Trophoblast cell (in vitro differentiated cells and primary cell): ENCODE results near the gene USP21.

Experiments used
- DNase-seq, 2 donors: peaks; one replicate each; pipeline ENCODE4 v3.0.0-alpha.2; 2016
- H2AFZ ChIP-seq: 2 replicates; pipeline ENCODE4 v1.6.1; 2013; ENCODE audit warnings: low read length, moderate library complexity, mild to moderate bottlenecking; ENCODE audit not compliant: insufficient read depth, poor library complexity
- H2AK5ac ChIP-seq: 2 replicates; pipeline ENCODE4 v1.6.1; 2013; ENCODE audit warnings: mild to moderate bottlenecking, low read length
- H2BK120ac ChIP-seq: 2 replicates; pipeline ENCODE4 v1.6.1; 2013; ENCODE audit warnings: low read length, mild to moderate bottlenecking, moderate library complexity; ENCODE audit not compliant: insufficient read depth, poor library complexity
- H2BK12ac ChIP-seq: 2 replicates; pipeline ENCODE4 v1.6.1; 2013; ENCODE audit warnings: mild to moderate bottlenecking, low read length, moderate library complexity
- H2BK5ac ChIP-seq: 2 replicates; pipeline ENCODE4 v1.6.1; 2013; ENCODE audit warnings: low read length, low read depth, moderate library complexity, mild to moderate bottlenecking; ENCODE audit not compliant: poor library complexity
- H3K14ac ChIP-seq: 2 replicates; pipeline ENCODE4 v1.6.1; 2013; ENCODE audit warnings: mild to moderate bottlenecking, low read length
- H3K18ac ChIP-seq: 2 replicates; pipeline ENCODE4 v1.6.1; 2013; ENCODE audit warnings: mild to moderate bottlenecking, low read length
- H3K23ac ChIP-seq: 2 replicates; pipeline ENCODE4 v1.6.1; 2013; ENCODE audit warnings: low read length
- H3K27ac ChIP-seq: 2 replicates; pipeline ENCODE4 v1.5.1; 2013; ENCODE audit warnings: low read depth, mild to moderate bottlenecking, inconsistent platforms, low read length, moderate library complexity
- H3K27me3 ChIP-seq: 2 replicates; pipeline ENCODE4 v1.6.1; 2013; ENCODE audit warnings: inconsistent platforms, mild to moderate bottlenecking, low read length, moderate library complexity; ENCODE audit not compliant: insufficient read depth
- H3K36me3 ChIP-seq, 2 experiments: 1 replicate in 1 of 2; 2 replicates in 1 of 2; pipeline ENCODE4 v1.6.1; 2013; ENCODE audit warnings: low read length in 2 of 2, mild to moderate bottlenecking in 2 of 2, moderate library complexity in 1 of 2; ENCODE audit not compliant: insufficient read depth in 2 of 2, control insufficient read depth in 1 of 2
- H3K4ac ChIP-seq: 2 replicates; pipeline ENCODE4 v1.6.1; 2013; ENCODE audit warnings: low read depth, mild to moderate bottlenecking, low read length, moderate library complexity
- H3K4me1 ChIP-seq, 2 experiments: 1 replicate in 1 of 2; 2 replicates in 1 of 2; pipeline ENCODE4 v1.6.1; 2013; ENCODE audit warnings: low read length in 2 of 2, mild to moderate bottlenecking in 2 of 2, moderate library complexity in 1 of 2; ENCODE audit not compliant: insufficient read depth in 2 of 2, control insufficient read depth in 1 of 2
- H3K4me2 ChIP-seq: 2 replicates; pipeline ENCODE4 v1.6.1; 2013; ENCODE audit warnings: inconsistent platforms, mild to moderate bottlenecking, low read length, moderate library complexity
- H3K4me3 ChIP-seq: 2 replicates; pipeline ENCODE4 v1.5.1; 2013; ENCODE audit warnings: mild to moderate bottlenecking, low read depth, low read length, inconsistent platforms
- H3K79me1 ChIP-seq: one replicate; pipeline ENCODE4 v1.6.1; 2013; ENCODE audit warnings: low read length
- H3K79me2 ChIP-seq: 2 replicates; pipeline ENCODE4 v1.6.1; 2013; ENCODE audit warnings: low read length, mild to moderate bottlenecking; ENCODE audit not compliant: control insufficient read depth, insufficient read depth, poor library complexity
- H3K9ac ChIP-seq: 2 replicates; pipeline ENCODE4 v1.6.1; 2013; ENCODE audit warnings: mild to moderate bottlenecking, low read length
- H3K9me3 ChIP-seq: 2 replicates; pipeline ENCODE4 v1.6.1; 2013; ENCODE audit warnings: low read depth, mild to moderate bottlenecking, control low read depth, inconsistent platforms, low read length; ENCODE audit not compliant: insufficient read depth
- H4K12ac ChIP-seq: 2 replicates; pipeline ENCODE4 v1.6.1; 2013; ENCODE audit warnings: low read depth, mild to moderate bottlenecking, low read length, moderate library complexity
- H4K8ac ChIP-seq: 2 replicates; pipeline ENCODE4 v1.6.1; 2013; ENCODE audit warnings: low read depth, mild to moderate bottlenecking, low read length, moderate library complexity
- H4K91ac ChIP-seq: one replicate; pipeline ENCODE4 v1.6.1; 2013; ENCODE audit warnings: low read depth, mild to moderate bottlenecking, low read length, moderate library complexity
- WGBS: extraction: QIAGEN DNeasy Blood & Tissue Kit; methylation state at CpG from one replicate; pipeline ENCODE4 v1.1.7; 2013; ENCODE audit warnings: missing lambda C conversion rate; ENCODE audit not compliant: insufficient read length, insufficient coverage; ENCODE audit errors: extremely low coverage; 5-methylcytosine and 5-hydroxymethylcytosine counted together

The USP21 gene

DNA sequence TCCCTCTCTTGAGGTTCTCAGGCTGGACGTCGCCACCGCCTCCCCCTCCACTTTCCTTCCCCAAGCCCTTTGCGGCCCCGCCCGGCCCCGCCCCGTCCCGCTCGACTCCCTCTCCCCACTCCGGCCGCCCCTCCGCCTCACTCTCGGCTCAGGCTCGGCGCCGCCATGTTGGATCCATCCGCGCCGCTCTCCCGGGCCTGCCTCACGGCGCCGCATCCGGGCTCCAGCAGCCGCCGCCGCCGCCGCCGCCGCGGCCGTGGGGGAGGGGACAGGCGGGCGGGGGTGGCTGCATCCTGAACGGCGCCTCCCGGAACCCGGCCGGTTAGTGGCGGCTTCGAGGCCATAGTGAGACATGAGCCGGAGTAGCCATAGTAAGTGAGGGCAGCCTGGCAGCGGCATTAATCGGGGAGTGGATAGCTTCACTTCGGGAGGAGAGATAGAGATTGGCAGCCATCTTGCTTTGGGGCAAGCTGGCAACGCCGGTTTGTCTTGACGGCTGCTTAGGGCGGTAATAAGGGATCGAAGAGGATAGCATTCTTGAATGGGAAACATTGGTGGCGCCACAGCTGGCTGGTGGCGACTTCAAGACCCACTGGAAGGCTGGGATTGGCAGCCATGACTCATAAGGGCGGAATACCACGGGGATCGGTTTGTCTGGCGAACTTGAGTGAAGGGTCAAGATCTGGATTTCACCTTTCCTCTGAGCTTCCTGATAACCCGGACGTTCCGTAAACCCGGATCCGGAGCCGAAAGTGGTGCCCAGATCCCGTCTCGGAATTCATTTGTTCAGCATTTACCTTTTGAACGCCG is 26.7 kb upstream of the USP21 start, which contains the start of gene DEDD:
TSS of gene DEDD (minus strand) at position 258 of the 810 bp plus-strand sequence. CDS start 8,205 bp downstream, outside the sequence.
- Histone ChIP-seq H2BK12ac (peak within 1 kb of the TSS; percentile 88), H3K4me1 (peaks cover 19 to 30% of the 10 kb centered on the region in 2 experiments), H3K4me2 (peak within 1 kb of the TSS; percentile 81), H3K9ac (peak within 1 kb of the TSS; percentile 94), H3K4ac (peak within 1 kb of the TSS; percentile 93), H4K12ac (peak within 1 kb of the TSS; percentile 93), H3K14ac (peak within 1 kb of the TSS; percentile 99), H2AK5ac (peak within 1 kb of the TSS; percentile 96), H4K91ac (peak within 1 kb of the TSS; percentile 99), H3K36me3 (peaks cover 6 to 7% of the 10 kb centered on the region in 2 experiments), H3K23ac (peak within 1 kb of the TSS; percentile 55), H2BK5ac (peak within 1 kb of the TSS; percentile 96), H3K9me3 (no peaks in the 10 kb centered on the region), H2BK120ac (peak within 1 kb of the TSS; percentile 99), H4K8ac (peak within 1 kb of the TSS; percentile 96), H3K27ac (peak within 1 kb of the TSS; percentile 99), H3K27me3 (no peaks in the 10 kb centered on the region), H3K79me1 (peaks cover 24% of the 10 kb centered on the region), H3K79me2 (peaks cover 15% of the 10 kb centered on the region), H3K4me3 (peak within 1 kb of the TSS; percentile 89), H3K18ac (peak within 1 kb of the TSS; percentile 98), H2AFZ (peak within 1 kb of the TSS; percentile 94)
- no CpG with 5 or more reads among the region's 68 CpGs for WGBS
- DNase-seq = peak; percentile 95 to 96

DNA sequence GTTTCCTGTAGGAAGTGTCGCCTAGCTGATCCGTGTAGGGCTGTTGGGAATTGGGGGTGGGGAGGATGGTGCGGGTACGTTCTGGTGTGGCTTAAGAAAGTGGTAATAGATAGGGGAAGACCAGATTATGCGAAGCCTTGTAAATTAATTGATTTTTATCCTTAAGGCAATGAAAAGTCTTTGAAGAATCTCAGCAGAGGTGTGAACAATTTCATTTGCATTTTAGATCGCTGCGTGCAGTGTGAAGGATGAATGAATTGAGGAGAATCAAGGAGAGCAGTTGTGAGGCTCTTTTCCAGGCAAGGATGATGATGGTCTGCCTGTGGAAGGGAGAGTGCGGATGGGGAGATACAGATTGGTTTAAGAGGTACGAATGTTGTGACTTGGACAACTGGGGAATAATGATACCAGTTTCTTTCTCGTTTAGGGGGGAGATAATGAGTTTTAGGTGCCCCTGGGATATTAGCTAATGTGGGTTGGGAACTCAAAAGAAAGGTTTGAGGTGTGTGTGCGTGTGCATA is 26.0 kb upstream of the USP21 start:
- Histone ChIP-seq H3K4ac (peak overlapping the region; percentile 93), H3K14ac (peak overlapping the region; percentile 91), H2AK5ac (peak overlapping the region; percentile 26), H3K4me2 (peak overlapping the region; percentile 73), H3K27me3 (no peaks in the 10 kb centered on the region), H3K23ac (no peak overlapping the region), H3K27ac (peak overlapping the region; percentile 99), H4K8ac (peak overlapping the region; percentile 96), H3K36me3 (peaks cover 2 to 6% of the 10 kb centered on the region in 2 experiments), H2BK12ac (peak overlapping the region; percentile 45), H2BK120ac (peak overlapping the region; percentile 99), H2AFZ (peak overlapping the region; percentile 94), H3K9me3 (no peaks in the 10 kb centered on the region), H3K9ac (peak overlapping the region; percentile 86), H3K79me2 (peaks cover 15% of the 10 kb centered on the region), H3K4me3 (peak overlapping the region; percentile 89), H3K4me1 (peaks cover 21 to 35% of the 10 kb centered on the region in 2 experiments), H3K18ac (peak overlapping the region; percentile 68), H3K79me1 (peaks cover 24% of the 10 kb centered on the region), H4K12ac (peak overlapping the region; percentile 93), H4K91ac (peak overlapping the region; percentile 99), H2BK5ac (peak overlapping the region; percentile 96)
- no CpG with 5 or more reads among the region's 11 CpGs for WGBS
- no peak for DNase-seq

DNA sequence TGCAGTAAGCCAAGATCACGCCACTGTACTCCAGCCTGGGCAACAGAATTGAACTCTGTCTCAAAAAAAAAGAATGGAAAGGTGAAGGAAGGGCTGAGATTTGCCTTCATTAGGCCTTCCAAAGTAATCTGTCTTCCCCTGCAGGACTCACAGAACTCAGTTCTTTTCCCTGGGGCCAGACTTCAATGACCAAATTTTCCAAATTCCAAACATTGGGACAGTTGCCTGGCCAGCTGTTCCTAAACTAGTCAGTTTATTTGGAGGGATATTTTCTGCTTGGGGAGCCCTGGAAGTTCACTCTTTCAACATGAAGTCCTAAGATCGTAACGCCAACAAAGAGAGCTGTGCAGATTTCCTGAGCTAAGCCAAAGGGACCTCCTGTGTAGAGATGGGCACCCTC is 21.4 kb upstream of the USP21 start:
- WGBS = no CpG with 5 or more reads among the region's 3 CpGs
- H2BK5ac ChIP-seq = no peak overlapping the region
- DNase-seq = peak in 1 of 2 donors; percentile 72

DNA sequence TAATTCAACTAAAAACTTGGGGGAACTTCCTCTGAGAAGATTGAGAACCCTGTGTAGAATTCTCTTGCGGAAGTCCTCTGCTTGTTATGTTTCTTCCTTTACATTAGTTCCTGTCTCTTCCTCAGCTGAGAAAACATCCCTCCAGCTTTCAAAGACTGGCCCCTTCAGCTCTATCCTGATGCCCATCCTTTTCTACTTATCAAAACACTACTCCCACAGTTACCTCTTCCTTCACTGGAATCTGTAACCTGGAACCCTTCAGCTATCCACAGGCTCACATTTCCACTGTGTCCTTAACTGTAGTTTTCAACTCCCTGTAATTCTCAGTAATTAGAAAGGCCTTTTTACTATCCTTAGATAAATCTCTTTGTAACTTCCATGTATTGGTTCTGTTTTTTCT is 20.9 kb upstream of the USP21 start:
- Histone ChIP-seq H3K18ac (no peak overlapping the region), H3K9me3 (no peaks in the 10 kb centered on the region), H3K27ac (no peak overlapping the region), H3K79me1 (peaks cover 4% of the 10 kb centered on the region), H3K4me1 (peaks cover 18 to 22% of the 10 kb centered on the region in 2 experiments), H2AFZ (no peak overlapping the region), H2AK5ac (no peak overlapping the region), H4K91ac (no peak overlapping the region), H4K12ac (no peak overlapping the region), H3K27me3 (no peaks in the 10 kb centered on the region), H3K4me3 (no peak overlapping the region), H3K4me2 (no peak overlapping the region), H2BK12ac (no peak overlapping the region), H4K8ac (no peak overlapping the region), H3K36me3 (peaks cover 0 to 6% of the 10 kb centered on the region in 2 experiments), H2BK120ac (no peak overlapping the region), H3K9ac (no peak overlapping the region), H3K4ac (no peak overlapping the region), H3K14ac (no peak overlapping the region), H3K23ac (no peak overlapping the region), H3K79me2 (peaks cover under 1% of the 10 kb centered on the region), H2BK5ac (no peak overlapping the region)
- no CpG with 5 or more reads among the region's 1 CpG for WGBS
- DNase-seq = no peak

More for the DNA sequence above, 21.4 kb upstream of the USP21 start:
- Histone ChIP-seq H3K4me3 (no peak overlapping the region), H2BK120ac (no peak overlapping the region), H3K18ac (no peak overlapping the region), H3K27me3 (no peaks in the 10 kb centered on the region), H3K9me3 (no peaks in the 10 kb centered on the region), H2AFZ (no peak overlapping the region), H4K12ac (no peak overlapping the region), H4K8ac (no peak overlapping the region), H2AK5ac (no peak overlapping the region), H3K23ac (no peak overlapping the region), H3K4me2 (no peak overlapping the region), H3K14ac (no peak overlapping the region), H3K27ac (peak overlapping the region; percentile 36), H3K79me2 (peaks cover 4% of the 10 kb centered on the region), H4K91ac (no peak overlapping the region), H3K4ac (no peak overlapping the region), H3K4me1 (peaks cover 18 to 23% of the 10 kb centered on the region in 2 experiments), H3K9ac (no peak overlapping the region), H2BK12ac (no peak overlapping the region), H3K79me1 (peaks cover 9% of the 10 kb centered on the region), H3K36me3 (peaks cover 0 to 6% of the 10 kb centered on the region in 2 experiments)
